Measurements from ENCODE around the gene HECW1. TPM values are rescaled to one million over a fixed set of nuclear protein-coding genes. Genes with fewer than 3 reads are reported as not detected.
A peak's percentile ranks its signal among the peaks of the same experiment; 100 is the strongest.

The HECW1 gene
- total and polyA plus RNA-seq, 4 donors: 0.05 TPM; not detected in 3

DNA sequence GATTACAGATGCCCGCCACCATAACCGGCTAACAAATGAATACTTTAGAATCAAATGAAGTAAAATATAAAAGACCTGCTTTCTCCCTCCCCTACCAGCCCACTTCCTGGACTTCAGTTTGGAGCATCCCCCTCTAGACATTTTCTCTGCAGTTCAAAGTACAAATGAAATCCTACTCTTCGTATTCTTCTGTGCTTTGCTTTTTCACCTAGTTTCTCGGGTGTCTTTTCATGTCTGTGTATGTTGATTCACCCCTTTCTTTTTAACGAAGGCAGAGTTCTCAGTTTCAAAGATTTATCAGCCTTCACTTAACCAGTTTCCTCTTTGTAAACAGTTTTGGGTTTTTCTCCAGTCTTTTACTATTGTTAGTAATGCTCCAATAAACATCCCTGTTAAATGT, 324.6 kb downstream of the HECW1 start (continued):
- TF ChIP-seq, protein P1, sequence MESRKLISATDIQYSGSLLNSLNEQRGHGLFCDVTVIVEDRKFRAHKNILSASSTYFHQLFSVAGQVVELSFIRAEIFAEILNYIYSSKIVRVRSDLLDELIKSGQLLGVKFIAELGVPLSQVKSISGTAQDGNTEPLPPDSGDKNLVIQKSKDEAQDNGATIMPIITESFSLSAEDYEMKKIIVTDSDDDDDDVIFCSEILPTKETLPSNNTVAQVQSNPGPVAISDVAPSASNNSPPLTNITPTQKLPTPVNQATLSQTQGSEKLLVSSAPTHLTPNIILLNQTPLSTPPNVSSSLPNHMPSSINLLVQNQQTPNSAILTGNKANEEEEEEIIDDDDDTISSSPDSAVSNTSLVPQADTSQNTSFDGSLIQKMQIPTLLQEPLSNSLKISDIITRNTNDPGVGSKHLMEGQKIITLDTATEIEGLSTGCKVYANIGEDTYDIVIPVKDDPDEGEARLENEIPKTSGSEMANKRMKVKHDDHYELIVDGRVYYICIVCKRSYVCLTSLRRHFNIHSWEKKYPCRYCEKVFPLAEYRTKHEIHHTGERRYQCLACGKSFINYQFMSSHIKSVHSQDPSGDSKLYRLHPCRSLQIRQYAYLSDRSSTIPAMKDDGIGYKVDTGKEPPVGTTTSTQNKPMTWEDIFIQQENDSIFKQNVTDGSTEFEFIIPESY (IDR thresholded peaks at IDR 0.05): no peak

- H3K27ac ChIP-seq (ENCODE audit: low read depth in 1 of 2, low read length in 2 of 2): no peak overlapping the region
- WGBS: 43% methylated on average over 8 of the region's 8 CpGs
- no peaks in the 10 kb centered on the region for H3K36me3 ChIP-seq (ENCODE audit: control insufficient read depth in 4 of 4, insufficient read depth in 3 of 4, low read depth in 1 of 4, low read length in 3 of 4)
- no peak overlapping the region for H3K9ac ChIP-seq (ENCODE audit: low read depth in 1 of 2, low read length in 2 of 2)
- H3K4me1 ChIP-seq (ENCODE audit: control insufficient read depth in 4 of 4, insufficient read depth in 4 of 4, low read length in 3 of 4): no peaks in the 10 kb centered on the region
- TF ChIP-seq HNF4A (conservative IDR thresholded peaks at IDR 0.05): no peak
- no peak overlapping the region for H3K4me3 ChIP-seq (ENCODE audit: low read depth in 1 of 3, low read length in 3 of 3)
- H3K27me3 ChIP-seq (ENCODE audit: control insufficient read depth in 4 of 4, insufficient read depth in 4 of 4, low read length in 3 of 4): no peaks in the 10 kb centered on the region
- H3K9me3 ChIP-seq (ENCODE audit: control insufficient read depth in 4 of 4, low read length in 3 of 4): no peaks in the 10 kb centered on the region
- DNase-seq (ENCODE audit: low spot score): no peak
Observed at GRCh38 chr7:43438897-43439479, 326.5 kb downstream of the HECW1 start.

- peak; percentile 53 for DNase-seq (ENCODE audit: low spot score)
- H3K4me1 ChIP-seq (ENCODE audit: control insufficient read depth in 4 of 4, insufficient read depth in 4 of 4, low read length in 3 of 4): no peaks in the 10 kb centered on the region
- no peak overlapping the region for H3K27ac ChIP-seq (ENCODE audit: low read depth in 1 of 2, low read length in 2 of 2)
- TF ChIP-seq YY1 (IDR thresholded peaks at IDR 0.05): no peak
- no peak for TF ChIP-seq ATF3 (IDR thresholded peaks at IDR 0.05)
- peak; percentile 51 to 77 for TF ChIP-seq RAD21 (IDR thresholded peaks at IDR 0.05)
- no peak for TF ChIP-seq RXRA (IDR thresholded peaks at IDR 0.05)
- TF ChIP-seq HNF4A (conservative IDR thresholded peaks at IDR 0.05): no peak
- TF ChIP-seq, protein P1 (IDR thresholded peaks at IDR 0.05): no peak
- TF ChIP-seq FOXA1 (IDR thresholded peaks at IDR 0.05): no peak
- no peak for TF ChIP-seq NR2F2 (IDR thresholded peaks at IDR 0.05)
- TF ChIP-seq, protein P2, sequence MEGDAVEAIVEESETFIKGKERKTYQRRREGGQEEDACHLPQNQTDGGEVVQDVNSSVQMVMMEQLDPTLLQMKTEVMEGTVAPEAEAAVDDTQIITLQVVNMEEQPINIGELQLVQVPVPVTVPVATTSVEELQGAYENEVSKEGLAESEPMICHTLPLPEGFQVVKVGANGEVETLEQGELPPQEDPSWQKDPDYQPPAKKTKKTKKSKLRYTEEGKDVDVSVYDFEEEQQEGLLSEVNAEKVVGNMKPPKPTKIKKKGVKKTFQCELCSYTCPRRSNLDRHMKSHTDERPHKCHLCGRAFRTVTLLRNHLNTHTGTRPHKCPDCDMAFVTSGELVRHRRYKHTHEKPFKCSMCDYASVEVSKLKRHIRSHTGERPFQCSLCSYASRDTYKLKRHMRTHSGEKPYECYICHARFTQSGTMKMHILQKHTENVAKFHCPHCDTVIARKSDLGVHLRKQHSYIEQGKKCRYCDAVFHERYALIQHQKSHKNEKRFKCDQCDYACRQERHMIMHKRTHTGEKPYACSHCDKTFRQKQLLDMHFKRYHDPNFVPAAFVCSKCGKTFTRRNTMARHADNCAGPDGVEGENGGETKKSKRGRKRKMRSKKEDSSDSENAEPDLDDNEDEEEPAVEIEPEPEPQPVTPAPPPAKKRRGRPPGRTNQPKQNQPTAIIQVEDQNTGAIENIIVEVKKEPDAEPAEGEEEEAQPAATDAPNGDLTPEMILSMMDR (IDR thresholded peaks at IDR 0.05; ENCODE audit: low read depth, low read length, missing input control): peak; percentile 60
- no peak for TF ChIP-seq EGR1 (IDR thresholded peaks at IDR 0.05; ENCODE audit: low read depth in 2 of 2)
- no peak for TF ChIP-seq HNF4G (IDR thresholded peaks at IDR 0.05)
- TF ChIP-seq FOXA2 (IDR thresholded peaks at IDR 0.05): no peak
- TF ChIP-seq, protein P3, sequence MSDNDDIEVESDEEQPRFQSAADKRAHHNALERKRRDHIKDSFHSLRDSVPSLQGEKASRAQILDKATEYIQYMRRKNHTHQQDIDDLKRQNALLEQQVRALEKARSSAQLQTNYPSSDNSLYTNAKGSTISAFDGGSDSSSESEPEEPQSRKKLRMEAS (IDR thresholded peaks at IDR 0.05): no peak
- H3K36me3 ChIP-seq (ENCODE audit: control insufficient read depth in 4 of 4, insufficient read depth in 3 of 4, low read depth in 1 of 4, low read length in 3 of 4): no peaks in the 10 kb centered on the region
- no peaks in the 10 kb centered on the region for H3K9me3 ChIP-seq (ENCODE audit: control insufficient read depth in 4 of 4, low read length in 3 of 4)
- no peak overlapping the region for H3K9ac ChIP-seq (ENCODE audit: low read depth in 1 of 2, low read length in 2 of 2)
- H3K27me3 ChIP-seq (ENCODE audit: control insufficient read depth in 4 of 4, insufficient read depth in 4 of 4, low read length in 3 of 4): no peaks in the 10 kb centered on the region
- no peak overlapping the region for H3K4me3 ChIP-seq (ENCODE audit: low read depth in 1 of 3, low read length in 3 of 3)
- WGBS: 48% methylated on average over 15 of the region's 15 CpGs
Observed at GRCh38 chr7:43439631-43440401, 327.4 kb downstream of the HECW1 start.
